GM19324 (cell line): Measurements from ENCODE around the gene ERI3.
A peak's percentile ranks its signal among the peaks of the same experiment; 100 is the strongest.
"Not testable (repeated sequence)": the region's sequence is repeated elsewhere in the genome, so short reads cannot be mapped to it uniquely, and the experiment has no call there.

ENCODE experiments used
- ATAC-seq: cut with Tn5 transposase; IDR thresholded peaks from one replicate; pipeline ENCODE4 v1.9.1; 2021; ENCODE audit warnings: mild to moderate bottlenecking, moderate library complexity; ENCODE audit not compliant: unreplicated experiment, low FRiP score

Gene ERI3

GRCh38 chr1:44217809-44218410 lies 137.1 kb downstream of the ERI3 start:
- no peak for ATAC-seq

- ATAC-seq, result peak; percentile 51
These were observed 141.6 kb downstream of the ERI3 start, which contains the start of gene DMAP1 for GRCh38 chr1:44213222-44214112. Gene DMAP1 (plus strand): TSS chr1:44213471. CDS start chr1:44213754, 283 bp downstream.

GRCh38 chr1:44212355-44213221 lies 142.5 kb downstream of the ERI3 start:
- ATAC-seq, result no peak

GRCh38 chr1:44210595-44210994 lies 144.5 kb downstream of the ERI3 start:
- no peak for ATAC-seq

- no peak for ATAC-seq
These were observed 146.8 kb downstream of the ERI3 start for GRCh38 chr1:44208226-44208625.

- not testable (repeated sequence) for ATAC-seq
These were observed 148.5 kb downstream of the ERI3 start for GRCh38 chr1:44206545-44206944.

- ATAC-seq, result no peak
These were observed 154.7 kb downstream of the ERI3 start for GRCh38 chr1:44200336-44200735.

GRCh38 chr1:44174630-44175029 lies 180.4 kb downstream of the ERI3 start:
- no peak for ATAC-seq
